Transverse colon (tissue), 3 donors: ENCODE data around the gene DYNC1LI1.

Source experiments
- CTCF ChIP-seq, 5 experiments: fragments of 200-600 bp in 3 of 5; fragments of 450-650 bp in 2 of 5; sonication (generic) in 3 of 5; IDR thresholded peaks; 1 replicate in 2 of 5; 2 replicates in 3 of 5; pipeline ENCODE4 v1.5.1; 2016 to 2017; ENCODE audit warnings: antibody characterized with exemption in 5 of 5, inconsistent platforms in 3 of 5, mild to moderate bottlenecking in 2 of 5, moderate library complexity in 1 of 5
- POLR2A ChIP-seq: fragments of 450-650 bp; IDR thresholded peaks from one replicate; pipeline ENCODE4 v1.6.1; 2016; ENCODE audit warnings: antibody characterized with exemption, mild to moderate bottlenecking, moderate library complexity

GRCh38 chr3:32540899-32541298 is 29.8 kb downstream of the DYNC1LI1 start:
- no peak for TF ChIP-seq CTCF (IDR thresholded peaks at IDR 0.05)
- TF ChIP-seq POLR2A: no peak
